A549 (cell line): ENCODE results near the gene MYLK.

Source experiments
- CEBPB ChIP-seq, 2 experiments: fragments of >200 bp in 1 of 2; sonication (Bioruptor Twin) in 1 of 2; formaldehyde crosslinking in 1 of 2; IDR thresholded peaks; 2 replicates each; pipeline ENCODE4 v1.6.1; 2012 to 2016
- CHD2 ChIP-seq: fragments of 150-350 bp; IDR thresholded peaks from 2 replicates; pipeline ENCODE4 v1.6.1; 2014; ENCODE audit warnings: low read length; ENCODE audit not compliant: partially characterized antibody
- CHD4 ChIP-seq: fragments of 200-600 bp; sonication (generic); IDR thresholded peaks from 2 replicates; pipeline ENCODE4 v1.6.1; 2016; ENCODE audit warnings: antibody characterized with exemption, mild to moderate bottlenecking, borderline replicate concordance
- CTCF ChIP-seq: fragments of >200 bp; sonication (Bioruptor Twin); formaldehyde crosslinking; IDR thresholded peaks from 3 replicates; pipeline ENCODE4 v1.5.1; 2016
- EP300 ChIP-seq, 2 experiments: fragments of >200 bp; sonication (Bioruptor Twin); formaldehyde crosslinking; IDR thresholded peaks; 2 replicates in 1 of 2; 3 replicates in 1 of 2; pipeline ENCODE4 v1.6.1; 2016 to 2017
- KDM5A ChIP-seq: fragments of 200-600 bp; sonication (generic); IDR thresholded peaks from 2 replicates; pipeline ENCODE4 v1.6.1; 2016; ENCODE audit warnings: antibody characterized with exemption, mild to moderate bottlenecking
- MAZ ChIP-seq: fragments of 150-350 bp; IDR thresholded peaks from 2 replicates; pipeline ENCODE4 v1.6.1; 2014; ENCODE audit warnings: antibody characterized with exemption, low read depth, low read length, borderline replicate concordance
- PHF8 ChIP-seq: fragments of 200-600 bp; sonication (generic); IDR thresholded peaks from 2 replicates; pipeline ENCODE4 v1.6.1; 2016; ENCODE audit warnings: low read depth, mild to moderate bottlenecking, antibody characterized with exemption, moderate library complexity, borderline replicate concordance
- POLR2A ChIP-seq: IDR thresholded peaks from 2 replicates; pipeline ENCODE4 v1.6.1; 2012; ENCODE audit warnings: mild to moderate bottlenecking, low read length
- POLR2AphosphoS2 ChIP-seq: conservative IDR thresholded peaks from 2 replicates; pipeline ENCODE4 v1.6.1; 2012; ENCODE audit warnings: low read length, improper control_type of control experiment, inconsistent platforms
- USF2 ChIP-seq: fragments of 450-650 bp; IDR thresholded peaks from 2 replicates; pipeline ENCODE4 v1.6.1; 2014; ENCODE audit warnings: antibody characterized with exemption
- ZC3H11A ChIP-seq: fragments of 450-650 bp; IDR thresholded peaks from 2 replicates; pipeline ENCODE4 v1.6.1; 2014; ENCODE audit warnings: antibody characterized with exemption, mild to moderate bottlenecking
- TF ChIP-seq, protein P1 (sequence below): fragments of >200 bp; sonication (Bioruptor Twin); formaldehyde crosslinking; IDR thresholded peaks from 3 replicates; pipeline ENCODE4 v1.6.1; 2016

GRCh38 chr3:123590685-123591450 is 293.3 kb downstream of the MYLK start:
- TF ChIP-seq POLR2A (no peak), EP300 (IDR thresholded peaks at IDR 0.05) (no peak), CTCF (no peak), PHF8 (no peak), POLR2AphosphoS2 (no peak), ZC3H11A (no peak), CHD4 (no peak), CEBPB (IDR thresholded peaks at IDR 0.05) (no peak), MAZ (no peak), CHD2 (no peak), KDM5A (no peak), USF2 (no peak)
- TF ChIP-seq, protein P1, sequence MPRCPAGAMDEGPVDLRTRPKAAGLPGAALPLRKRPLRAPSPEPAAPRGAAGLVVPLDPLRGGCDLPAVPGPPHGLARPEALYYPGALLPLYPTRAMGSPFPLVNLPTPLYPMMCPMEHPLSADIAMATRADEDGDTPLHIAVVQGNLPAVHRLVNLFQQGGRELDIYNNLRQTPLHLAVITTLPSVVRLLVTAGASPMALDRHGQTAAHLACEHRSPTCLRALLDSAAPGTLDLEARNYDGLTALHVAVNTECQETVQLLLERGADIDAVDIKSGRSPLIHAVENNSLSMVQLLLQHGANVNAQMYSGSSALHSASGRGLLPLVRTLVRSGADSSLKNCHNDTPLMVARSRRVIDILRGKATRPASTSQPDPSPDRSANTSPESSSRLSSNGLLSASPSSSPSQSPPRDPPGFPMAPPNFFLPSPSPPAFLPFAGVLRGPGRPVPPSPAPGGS: no peak
